H1 (cell line): Measurements from ENCODE around the gene PRDM15. TPM values are rescaled to one million over a fixed set of nuclear protein-coding genes. Genes with fewer than 3 reads are reported as not detected.

ENCODE experiments used
- BACH1 ChIP-seq: IDR thresholded peaks from 2 replicates; pipeline ENCODE4 v1.6.1; 2012; ENCODE audit warnings: low read length, improper control_type of control experiment
- SIRT6 ChIP-seq: IDR thresholded peaks from one replicate; pipeline ENCODE4 v1.7.1; 2012; ENCODE audit warnings: low read length, inconsistent platforms
- SP1 ChIP-seq: IDR thresholded peaks from 2 replicates; pipeline ENCODE4 v1.6.1; 2011; ENCODE audit warnings: low read depth, low read length
- TAF1 ChIP-seq: IDR thresholded peaks from 2 replicates; pipeline ENCODE4 v1.6.1; 2011; ENCODE audit warnings: mild to moderate bottlenecking, low read depth, low read length
- polyA plus RNA-seq, 7 experiments: library from polyadenylated mRNA; depleted of rRNA in 3 of 7; stranded (reverse) in 5 of 7; unstranded in 2 of 7; fragments of >200 nt in 5 of 7; fragments of 200-250 nt in 2 of 7; gene quantifications; 1 replicate in 5 of 7; 2 replicates in 1 of 7; 4 replicates in 1 of 7; pipeline versions ENCODE4 v1.2.1 to v1.2.3, GENCODE V29; 2011 to 2013; ENCODE audit warnings: missing spikeins in 2 of 7, mixed read lengths in 2 of 7
- total RNA-seq: library from RNA; stranded (reverse); fragmentation: NEBNext Ultra II Directional; extraction: Animal tissue kit (Norgen Biotek cat#: 25700); gene quantifications from 2 replicates; pipeline ENCODE4 v1.2.1, GENCODE V29; 2021

Gene PRDM15
- total and polyA plus RNA-seq, 2 of the 8 experiments (the other 6 are each of a cell fraction or from before 2014, with no cell fraction given), result 9.7 to 10.5 TPM

GRCh38 chr21:41830764-41831452, 48.2 kb downstream of the PRDM15 start (continued):
- TF ChIP-seq BACH1, result no peak
- TF ChIP-seq SP1, result no peak
- TF ChIP-seq TAF1, result no peak
- TF ChIP-seq SIRT6, result no peak
